NCI-H2227 (cell line): Measurements from ENCODE around the gene CNFN.
A peak's percentile ranks its signal among the peaks of the same experiment; 100 is the strongest.

Source experiments
- DNase-seq: peaks from one replicate; lab custom pipeline; 2025; ENCODE audit not compliant: unreplicated experiment; lab: John Stamatoyannopoulos, UW

Gene CNFN

GRCh38 chr19:42376177-42376555, 13.9 kb downstream of the CNFN start:
- DNase-seq: no peak

DNA sequence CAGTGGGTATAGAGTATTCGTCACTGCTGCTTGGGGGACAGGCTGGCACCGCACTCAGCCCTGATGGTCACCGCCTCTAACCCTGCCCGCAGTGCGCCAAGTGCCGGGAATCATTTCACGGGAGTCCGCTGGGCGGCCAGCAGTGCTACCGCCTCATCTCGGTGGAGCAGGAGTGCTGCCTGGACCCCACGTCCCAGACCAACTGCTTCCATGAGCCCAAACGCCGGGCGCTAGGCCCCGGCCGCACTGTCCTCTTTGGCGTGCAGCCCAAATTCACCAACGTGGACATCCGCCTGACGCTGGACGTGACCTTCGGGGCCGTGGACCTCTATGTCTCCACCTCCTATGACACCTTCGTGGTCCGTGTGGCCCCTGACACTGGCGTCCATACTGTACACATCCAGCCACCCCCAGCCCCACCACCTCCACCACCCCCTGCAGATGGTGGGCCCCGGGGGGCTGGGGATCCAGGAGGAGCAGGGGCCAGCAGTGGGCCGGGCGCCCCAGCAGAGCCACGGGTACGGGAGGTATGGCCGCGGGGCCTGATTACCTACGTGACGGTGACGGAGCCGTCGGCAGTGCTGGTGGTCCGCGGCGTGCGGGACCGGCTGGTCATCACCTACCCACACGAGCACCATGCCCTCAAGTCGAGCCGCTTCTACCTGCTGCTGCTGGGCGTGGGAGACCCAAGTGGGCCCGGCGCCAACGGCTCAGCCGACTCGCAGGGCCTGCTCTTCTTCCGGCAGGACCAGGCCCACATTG, 14.5 kb downstream of the CNFN start:
- no peak for DNase-seq

DNA sequence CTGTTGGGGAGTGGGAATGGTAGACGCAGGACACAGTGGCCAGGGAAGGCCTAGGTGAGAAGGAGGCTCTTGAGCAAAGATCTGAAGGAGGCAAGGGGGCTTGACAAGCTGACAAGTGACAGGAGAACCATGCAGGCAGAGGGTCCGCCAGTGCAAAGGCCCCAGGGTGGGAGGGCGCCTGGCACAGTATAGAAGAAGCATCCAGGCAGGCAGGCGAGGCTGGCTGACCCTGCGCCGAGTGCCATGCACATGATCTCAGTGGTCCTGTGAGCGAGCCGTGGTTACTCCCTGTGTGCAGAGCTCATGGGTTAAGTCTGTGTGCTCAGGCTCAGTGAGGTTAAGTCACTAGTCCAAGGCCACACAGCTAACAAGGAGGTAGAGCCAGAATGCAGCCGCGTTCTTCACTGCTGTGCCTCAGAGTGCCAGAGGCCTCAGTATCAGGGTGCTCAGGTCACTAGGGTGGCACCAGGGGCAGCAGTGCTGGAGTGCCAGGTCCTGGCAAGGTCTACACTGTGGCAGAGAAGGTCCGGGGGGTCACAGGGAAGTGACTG, 15.2 kb downstream of the CNFN start:
- DNase-seq: no peak

DNA sequence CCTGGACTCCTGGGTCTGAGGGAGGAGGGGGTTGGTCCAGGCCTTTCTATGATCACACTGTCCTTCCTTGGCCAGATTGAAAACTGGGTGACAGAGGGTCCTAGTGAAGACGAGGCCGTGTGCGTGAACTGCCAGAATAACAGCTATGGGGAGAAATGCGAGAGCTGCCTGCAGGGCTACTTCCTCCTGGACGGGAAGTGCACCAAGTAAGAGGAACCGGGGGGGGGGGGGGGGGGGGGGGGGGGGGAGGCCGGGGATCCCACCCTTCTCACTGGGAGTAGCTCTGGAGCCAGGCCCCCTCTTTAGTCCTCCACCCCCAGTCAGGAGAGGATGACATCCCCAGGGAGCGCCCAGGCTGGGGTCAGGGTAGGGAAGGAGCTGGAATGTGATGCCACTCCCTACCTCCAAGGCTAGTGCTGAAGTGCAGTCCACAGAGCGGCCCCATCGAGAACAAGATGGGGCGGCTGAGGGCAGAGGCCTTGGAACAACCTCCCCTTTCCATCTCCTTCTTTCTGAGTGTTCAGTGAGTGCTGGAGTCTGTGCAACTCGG, 19.4 kb downstream of the CNFN start:
- DNase-seq: no peak

DNA sequence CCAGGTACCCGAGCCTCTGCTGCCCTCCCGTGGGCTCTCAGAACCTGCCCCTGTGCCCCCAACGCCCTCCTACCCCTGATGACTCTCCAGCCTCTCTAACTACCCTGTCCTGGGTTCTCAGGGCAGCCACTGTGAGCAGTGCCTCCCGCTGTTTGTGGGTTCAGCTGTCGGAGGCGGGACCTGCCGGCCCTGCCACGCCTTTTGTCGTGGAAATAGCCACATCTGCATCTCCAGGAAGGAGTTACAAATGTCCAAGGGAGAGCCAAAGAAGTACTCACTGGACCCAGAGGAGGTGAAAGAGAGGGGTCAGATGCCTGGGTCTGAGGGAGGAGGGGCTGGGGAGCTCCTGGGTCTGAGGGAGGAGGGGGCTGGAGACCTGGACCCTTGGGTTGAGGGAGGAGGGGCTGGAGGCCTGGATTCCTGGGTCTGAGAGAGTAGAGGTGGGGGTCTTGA, 20.0 kb downstream of the CNFN start:
- no peak for DNase-seq

GRCh38 chr19:42369433-42370067, 20.5 kb downstream of the CNFN start:
- no peak for DNase-seq

DNA sequence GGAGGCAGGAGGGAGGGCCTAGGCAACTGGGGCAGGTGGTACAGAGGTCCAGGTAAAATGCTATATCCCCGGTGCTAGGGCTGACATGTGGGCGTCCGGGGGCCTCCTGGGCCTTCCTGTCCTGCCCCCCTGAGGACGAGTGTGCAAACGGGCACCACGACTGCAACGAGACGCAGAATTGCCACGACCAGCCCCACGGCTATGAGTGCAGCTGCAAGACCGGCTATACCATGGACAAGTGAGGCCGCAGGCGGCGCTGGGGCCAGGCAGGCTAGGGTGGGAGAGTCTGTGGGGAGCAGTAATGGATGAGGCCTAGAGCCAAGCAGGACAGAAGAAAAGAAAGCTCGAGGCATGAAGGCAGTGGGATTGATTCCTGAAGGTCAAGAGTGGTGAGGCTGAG, 21.3 kb downstream of the CNFN start:
- no peak for DNase-seq

GRCh38 chr19:42368360-42368759, 21.7 kb downstream of the CNFN start:
- DNase-seq: no peak

DNA sequence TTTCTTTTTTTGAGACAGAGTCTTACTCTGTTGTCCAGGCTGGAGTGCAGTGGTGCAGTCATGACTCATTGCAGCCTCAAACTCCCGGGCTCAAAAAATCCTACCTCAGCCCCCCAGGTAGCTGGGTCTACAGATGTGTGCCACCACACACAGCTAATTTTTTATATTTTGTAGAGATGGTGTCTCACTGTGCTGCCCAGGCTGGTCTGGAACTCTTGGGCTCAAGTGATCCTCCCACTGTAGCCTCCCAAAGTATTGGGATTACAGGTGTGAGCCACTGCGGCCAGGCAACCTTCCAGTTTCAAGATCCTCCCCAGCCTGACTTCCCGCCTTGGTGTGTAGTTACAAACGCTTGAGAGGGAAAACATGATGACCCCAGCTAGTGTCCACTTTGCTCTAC, 22.2 kb downstream of the CNFN start:
- no peak for DNase-seq

DNA sequence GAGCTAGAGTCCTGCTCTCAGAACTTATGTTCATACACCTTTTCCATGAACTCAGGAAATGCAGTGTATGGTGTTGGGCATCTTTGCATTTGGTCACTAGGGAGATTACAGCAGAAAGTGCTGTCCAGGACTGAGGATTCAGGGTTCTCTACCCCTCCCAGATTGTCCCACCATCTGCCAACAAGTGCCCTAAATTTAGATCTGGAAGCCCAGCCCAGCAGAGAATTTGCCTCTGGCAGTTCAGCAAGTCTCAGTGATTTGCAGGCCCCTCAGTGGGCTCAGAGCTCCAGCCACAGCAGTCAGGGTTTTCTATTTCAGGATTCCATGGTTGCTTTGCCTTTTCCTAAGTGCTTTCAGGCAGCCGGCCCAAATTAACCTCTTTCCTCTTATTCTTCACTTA, 23.4 kb downstream of the CNFN start:
- DNase-seq: no peak

DNA sequence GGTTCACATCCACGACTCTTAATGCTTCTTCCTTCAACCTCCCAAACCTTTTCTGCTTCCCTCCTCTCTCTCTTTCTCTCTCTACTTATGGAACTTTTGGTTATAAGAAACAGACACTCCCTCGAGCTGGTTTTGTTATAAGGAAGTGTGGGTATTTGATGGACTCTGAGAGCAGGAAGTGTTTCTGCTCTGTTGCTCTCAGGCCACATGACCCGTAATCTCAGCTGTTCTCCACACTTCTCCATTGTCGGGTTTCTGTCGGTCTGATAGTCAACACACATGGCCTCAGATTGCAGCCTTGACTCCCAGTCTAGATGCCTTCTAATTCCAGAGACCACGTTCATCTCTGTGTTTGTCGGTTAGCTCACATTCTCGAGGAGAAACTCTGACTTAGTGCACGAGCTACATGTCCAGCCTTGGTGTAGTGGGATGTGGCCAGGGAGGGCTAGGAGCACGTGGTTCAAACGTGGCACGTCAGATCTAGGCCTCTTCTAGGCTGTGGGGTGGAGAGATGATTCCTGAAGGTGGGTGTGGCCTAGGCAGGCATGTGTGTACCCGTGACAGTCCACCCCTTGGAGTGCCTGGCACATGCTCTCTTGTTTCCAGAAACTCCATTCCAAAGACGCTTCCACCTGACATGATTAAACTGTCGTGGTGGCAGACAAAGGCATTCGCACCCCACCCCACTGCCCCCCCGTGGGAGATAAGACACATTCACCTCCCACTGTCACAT, 26.3 kb downstream of the CNFN start:
- DNase-seq: no peak

DNA sequence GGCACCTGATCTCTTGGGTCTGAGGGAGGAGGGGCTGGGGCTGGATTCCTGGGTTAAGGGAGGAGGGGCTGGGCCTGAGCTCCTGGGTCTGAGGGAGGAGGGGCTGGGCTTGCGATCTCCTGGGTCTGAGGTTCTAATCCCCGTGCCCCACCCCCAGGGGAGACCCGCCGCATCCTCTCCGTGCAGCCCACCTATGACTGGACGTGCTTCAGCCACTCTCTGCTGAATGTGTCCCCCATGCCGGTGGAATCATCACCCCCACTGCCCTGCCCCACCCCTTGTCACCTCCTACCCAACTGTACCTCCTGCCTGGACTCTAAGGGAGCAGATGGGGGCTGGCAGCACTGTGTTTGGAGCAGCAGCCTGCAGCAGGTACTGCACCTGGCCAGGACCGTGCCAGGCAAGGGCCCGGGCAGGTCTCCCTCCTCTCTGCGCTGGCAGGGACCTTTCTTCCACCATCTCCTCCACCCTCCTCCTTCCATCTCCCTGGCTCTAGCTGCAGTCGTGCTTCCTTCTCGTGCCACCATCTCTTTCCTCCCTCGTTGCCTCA, 27.1 kb downstream of the CNFN start:
- no peak for DNase-seq

- DNase-seq: no peak
Observed at GRCh38 chr19:42362342-42362741, 27.8 kb downstream of the CNFN start.

DNA sequence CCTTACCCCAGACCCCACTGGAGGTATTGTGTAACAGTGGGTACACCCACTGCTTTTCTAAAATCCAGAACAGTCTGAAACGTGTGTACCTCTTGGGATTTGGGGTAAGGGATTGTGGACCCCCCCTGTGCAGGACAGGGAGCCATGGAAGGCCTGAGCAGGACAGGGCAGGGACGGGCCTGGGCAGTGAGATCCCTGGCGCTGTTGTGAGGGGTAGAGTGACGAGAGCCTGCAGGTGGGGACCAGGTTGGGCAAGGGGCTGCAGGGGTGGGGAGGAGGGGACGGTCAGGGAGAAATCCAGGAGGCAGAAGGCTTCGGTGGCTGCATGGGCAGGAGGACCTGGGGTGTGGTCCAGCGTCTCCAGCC, 28.6 kb downstream of the CNFN start:
- no peak for DNase-seq

GRCh38 chr19:42360787-42361544, 29.1 kb downstream of the CNFN start:
- peak; percentile 62 for DNase-seq

GRCh38 chr19:42357290-42357689, 32.8 kb downstream of the CNFN start:
- DNase-seq: no peak

DNA sequence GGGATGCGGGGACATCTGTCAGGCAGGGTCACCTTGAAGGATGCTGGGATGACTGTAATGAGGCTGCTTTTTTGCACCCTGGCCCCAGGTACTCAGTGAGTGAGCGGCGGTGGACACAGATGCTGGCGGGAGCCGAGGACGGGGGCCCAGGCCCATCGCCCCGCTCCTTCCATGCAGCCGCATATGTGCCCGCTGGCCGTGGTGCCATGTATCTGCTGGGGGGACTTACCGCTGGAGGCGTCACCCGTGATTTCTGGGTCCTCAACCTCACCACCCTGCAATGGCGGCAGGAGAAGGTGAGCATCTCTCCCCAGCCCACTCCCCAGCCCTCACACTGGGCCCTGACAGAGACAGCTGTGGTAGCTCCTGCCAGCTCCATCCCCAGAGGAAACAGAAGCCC, 33.4 kb downstream of the CNFN start:
- no peak for DNase-seq

DNA sequence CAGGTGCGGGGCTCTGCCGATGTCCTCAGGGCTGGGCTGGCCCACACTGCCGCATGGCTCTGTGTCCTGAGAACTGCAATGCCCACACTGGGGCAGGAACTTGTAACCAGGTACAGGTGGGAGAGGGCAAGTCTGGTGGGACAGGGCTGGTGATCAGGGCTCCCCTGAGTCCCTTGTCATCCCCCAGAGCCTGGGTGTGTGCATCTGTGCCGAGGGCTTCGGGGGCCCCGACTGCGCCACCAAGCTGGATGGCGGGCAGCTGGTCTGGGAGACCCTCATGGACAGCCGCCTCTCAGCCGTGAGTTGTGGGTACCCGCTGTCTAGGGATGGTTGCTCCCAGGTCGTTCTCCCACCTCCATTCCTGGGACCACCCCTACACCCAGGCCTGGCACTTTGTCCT, 34.2 kb downstream of the CNFN start:
- DNase-seq: no peak

DNA sequence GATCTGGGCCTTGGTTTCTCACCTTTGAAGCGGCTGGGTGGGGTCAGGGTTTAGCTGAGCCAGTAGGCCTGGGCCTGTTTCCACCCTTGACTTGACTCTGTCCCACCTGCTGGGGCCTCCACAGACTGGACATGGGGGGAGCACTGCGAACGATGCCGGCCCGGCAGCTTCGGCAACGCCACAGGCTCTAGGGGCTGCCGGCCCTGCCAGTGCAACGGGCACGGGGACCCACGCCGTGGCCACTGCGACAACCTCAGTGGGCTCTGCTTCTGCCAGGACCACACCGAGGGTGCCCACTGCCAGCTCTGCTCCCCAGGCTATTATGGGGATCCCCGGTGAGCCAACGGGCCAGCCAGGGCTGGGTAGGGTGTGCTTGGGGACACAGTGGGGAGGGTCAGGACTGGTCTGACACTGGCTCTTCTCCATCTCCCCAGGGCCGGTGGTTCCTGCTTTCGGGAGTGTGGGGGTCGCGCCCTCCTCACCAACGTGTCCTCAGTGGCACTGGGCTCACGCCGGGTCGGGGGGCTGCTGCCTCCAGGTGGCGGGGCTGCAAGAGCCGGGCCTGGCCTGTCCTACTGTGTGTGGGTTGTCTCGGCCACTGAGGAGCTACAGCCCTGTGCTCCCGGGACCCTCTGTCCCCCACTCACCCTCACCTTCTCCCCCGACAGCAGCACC, 36.6 kb downstream of the CNFN start:
- no peak for DNase-seq
